H1 (cell line): ENCODE results near the gene NEO1. TPM values are rescaled to one million over a fixed set of nuclear protein-coding genes. Genes with fewer than 3 reads are reported as not detected.

Experiments
- CTCF ChIA-PET: fragments of 300-600 bp; sonication (Branson Sonifier 250); formaldehyde crosslinking; loops from one replicate; lab custom pipeline; 2021; ENCODE audit not compliant: partially characterized antibody; lab: Charles Lee
- POLR2A ChIA-PET: fragments of 300-600 bp; sonication (Branson Sonifier 250); formaldehyde crosslinking; loops from one replicate; lab custom pipeline; 2021; ENCODE audit warnings: inconsistent platforms; ENCODE audit not compliant: partially characterized antibody; lab: Charles Lee
- DNase-seq, 2 experiments: peaks; one replicate each; pipeline versions ENCODE4 v3.0.0 to v3.0.0-alpha.2; 2010 to 2022; ENCODE audit warnings: low spot score in 2 of 2, low read depth in 1 of 2, mixed read lengths in 1 of 2
- FAIRE-seq: peaks from 2 replicates; lab custom pipeline; 2011; peaks lifted over from hg19 to GRCh38; lab: Jason Lieb, UNC
- H2AFZ ChIP-seq: 2 replicates; pipeline ENCODE4 v1.8.1; 2012; ENCODE audit warnings: low read length, inconsistent platforms
- H2AK5ac ChIP-seq: 2 replicates; pipeline ENCODE4 v1.6.1; 2013; ENCODE audit warnings: low read depth, low read length
- H2BK120ac ChIP-seq: replicated peaks from 2 replicates; pipeline ENCODE3; 2013; ENCODE audit warnings: low read depth, low read length, inconsistent platforms
- H2BK12ac ChIP-seq: 2 replicates; pipeline ENCODE4 v1.6.1; 2013; ENCODE audit warnings: low read depth, low read length
- H2BK15ac ChIP-seq: 2 replicates; pipeline ENCODE4 v1.6.1; 2013; ENCODE audit warnings: low read length
- H2BK20ac ChIP-seq: 2 replicates; pipeline ENCODE4 v1.6.1; 2013; ENCODE audit warnings: low read length
- H2BK5ac ChIP-seq: 2 replicates; pipeline ENCODE4 v1.6.1; 2013; ENCODE audit warnings: low read depth, low read length
- H3K14ac ChIP-seq: 2 replicates; pipeline ENCODE4 v1.6.1; 2013; ENCODE audit warnings: inconsistent platforms; ENCODE audit not compliant: insufficient read length
- H3K18ac ChIP-seq: 2 replicates; pipeline ENCODE4 v1.6.1; 2013; ENCODE audit warnings: low read length; ENCODE audit errors: extremely low read depth
- H3K23ac ChIP-seq: 2 replicates; pipeline ENCODE4 v1.6.1; 2013; ENCODE audit warnings: inconsistent platforms; ENCODE audit not compliant: insufficient read length
- H3K23me2 ChIP-seq: 2 replicates; pipeline ENCODE4 v1.6.1; 2013; ENCODE audit warnings: low read depth, low read length
- H3K27ac ChIP-seq: 2 replicates; pipeline ENCODE4 v1.6.1; 2011; ENCODE audit warnings: low read depth, low read length, inconsistent platforms
- H3K27me3 ChIP-seq, 4 experiments: replicated peaks in 1 of 4; 1 replicate in 1 of 4; 2 replicates in 3 of 4; pipeline versions ENCODE4 v1.6.1 to v1.8.1; 2011 to 2013; ENCODE audit warnings: low read length in 3 of 4, mild to moderate bottlenecking in 3 of 4, inconsistent platforms in 2 of 4, mixed read lengths in 2 of 4, moderate library complexity in 1 of 4; ENCODE audit not compliant: control insufficient read depth in 3 of 4, insufficient read depth in 3 of 4; ENCODE audit errors: extremely low read depth in 1 of 4
- H3K36me3 ChIP-seq, 4 experiments: 2 replicates each; pipeline versions ENCODE4 v1.6.1 to v1.8.1; 2011 to 2013; ENCODE audit warnings: mild to moderate bottlenecking in 4 of 4, low read length in 3 of 4, moderate library complexity in 2 of 4, control low read depth in 1 of 4, inconsistent platforms in 1 of 4; ENCODE audit not compliant: insufficient read depth in 4 of 4, control insufficient read depth in 2 of 4
- H3K4ac ChIP-seq: replicated peaks from 2 replicates; pipeline ENCODE3; 2013; ENCODE audit warnings: low read length, low read depth, mixed read lengths, inconsistent platforms; ENCODE audit not compliant: insufficient read length
- H3K4me1 ChIP-seq, 4 experiments: replicated peaks in 1 of 4; 1 replicate in 1 of 4; 2 replicates in 3 of 4; pipeline versions ENCODE4 v1.6.1 to v1.8.1; 2011 to 2013; ENCODE audit warnings: low read length in 3 of 4, inconsistent platforms in 2 of 4, mixed read lengths in 1 of 4; ENCODE audit not compliant: insufficient read depth in 4 of 4, control insufficient read depth in 3 of 4
- H3K4me2 ChIP-seq, 2 experiments: 2 replicates each; pipeline versions ENCODE4 v1.6.1 to v1.8.1; 2011 to 2013; ENCODE audit warnings: low read depth in 2 of 2, low read length in 2 of 2, control low read depth in 1 of 2, inconsistent platforms in 1 of 2, mild to moderate bottlenecking in 1 of 2; ENCODE audit not compliant: insufficient read depth in 1 of 2
- H3K4me3 ChIP-seq, 4 experiments: fragments of 200-600, 300-600 bp in 1 of 4; sonication (generic), shearing (Covaris generic), sonication (Bioruptor Twin) in 1 of 4; 2 replicates each; pipeline versions ENCODE4 v1.5.1 to v1.8.1; 2011 to 2016; ENCODE audit warnings: low read length in 4 of 4, low read depth in 3 of 4, control low read depth in 2 of 4, inconsistent platforms in 2 of 4, mild to moderate bottlenecking in 2 of 4, mixed read lengths in 1 of 4, moderate library complexity in 1 of 4; ENCODE audit not compliant: insufficient read depth in 2 of 4; ENCODE audit errors: extremely low read depth in 1 of 4
- H3K56ac ChIP-seq: replicated peaks from 2 replicates; pipeline ENCODE3; 2013; ENCODE audit warnings: low read depth, mild to moderate bottlenecking, mixed read lengths, low read length, inconsistent platforms; ENCODE audit not compliant: insufficient read length
- H3K79me1 ChIP-seq: 2 replicates; pipeline ENCODE4 v1.6.1; 2013; ENCODE audit warnings: low read depth, low read length, control low read depth
- H3K79me2 ChIP-seq, 2 experiments: 2 replicates each; pipeline versions ENCODE4 v1.6.1 to v1.8.1; 2012 to 2013; ENCODE audit warnings: low read length in 2 of 2, mild to moderate bottlenecking in 2 of 2, inconsistent platforms in 1 of 2; ENCODE audit not compliant: insufficient read depth in 2 of 2, control insufficient read depth in 1 of 2
- H3K9ac ChIP-seq, 4 experiments: replicated peaks in 1 of 4; 1 replicate in 1 of 4; 2 replicates in 3 of 4; pipeline versions ENCODE4 v1.6.1 to v1.8.1; 2011 to 2013; ENCODE audit warnings: low read depth in 3 of 4, low read length in 3 of 4, control low read depth in 2 of 4, mild to moderate bottlenecking in 2 of 4, moderate library complexity in 2 of 4, inconsistent platforms in 1 of 4; ENCODE audit errors: extremely low read depth in 1 of 4
- H3K9me3 ChIP-seq, 2 experiments: 2 replicates each; pipeline versions ENCODE4 v1.6.1 to v1.8.1; 2012 to 2013; ENCODE audit warnings: mild to moderate bottlenecking in 2 of 2, moderate library complexity in 2 of 2, control low read depth in 1 of 2, inconsistent platforms in 1 of 2, low read depth in 1 of 2, low read length in 1 of 2, mixed read lengths in 1 of 2; ENCODE audit not compliant: insufficient read depth in 2 of 2
- H4K20me1 ChIP-seq, 2 experiments: replicated peaks in 1 of 2; 2 replicates each; pipeline versions ENCODE3 to v1.8.1; 2011 to 2013; ENCODE audit warnings: inconsistent platforms in 2 of 2, low read length in 2 of 2, mild to moderate bottlenecking in 1 of 2; ENCODE audit not compliant: insufficient read depth in 2 of 2, control insufficient read depth in 1 of 2
- H4K5ac ChIP-seq: 2 replicates; pipeline ENCODE4 v1.6.1; 2013; ENCODE audit warnings: low read length, low read depth, mixed read lengths, inconsistent platforms; ENCODE audit not compliant: insufficient read length
- H4K8ac ChIP-seq: 2 replicates; pipeline ENCODE4 v1.8.0; 2013; ENCODE audit warnings: mild to moderate bottlenecking, moderate library complexity, low read length, inconsistent platforms; ENCODE audit not compliant: insufficient read depth; ENCODE audit errors: extremely low read depth
- H4K91ac ChIP-seq: replicated peaks from 2 replicates; pipeline ENCODE3; 2013; ENCODE audit warnings: low read length, mixed read lengths, inconsistent platforms; ENCODE audit not compliant: insufficient read length
- EGR1 ChIP-seq: IDR thresholded peaks from 2 replicates; pipeline ENCODE4 v1.6.1; 2011; ENCODE audit warnings: low read depth, low read length, borderline replicate concordance
- EZH2 ChIP-seq: fragments of 200-600 bp; sonication (generic); IDR thresholded peaks from 2 replicates; pipeline ENCODE4 v1.7.1; 2012; ENCODE audit warnings: low read depth, mild to moderate bottlenecking, moderate library complexity, low read length, inconsistent platforms; ENCODE audit not compliant: severe bottlenecking
- HDAC2 ChIP-seq, 2 experiments: fragments of 300-600 bp in 1 of 2; sonication (generic) in 1 of 2; IDR thresholded peaks; 2 replicates each; pipeline ENCODE4 v1.6.1; 2011 to 2012; ENCODE audit warnings: low read depth in 2 of 2, low read length in 2 of 2, mild to moderate bottlenecking in 2 of 2, moderate library complexity in 2 of 2, borderline replicate concordance in 1 of 2, inconsistent platforms in 1 of 2
- PHF8 ChIP-seq: fragments of 200-600 bp; sonication (generic); conservative IDR thresholded peaks from 2 replicates; pipeline ENCODE4 v1.7.1; 2012; ENCODE audit warnings: low read depth, mild to moderate bottlenecking, inconsistent platforms, low read length, moderate library complexity
- POU5F1 ChIP-seq: IDR thresholded peaks from 2 replicates; pipeline ENCODE4 v1.6.1; 2011; ENCODE audit warnings: low read depth, mild to moderate bottlenecking, low read length, moderate library complexity
- RXRA ChIP-seq: IDR thresholded peaks from 2 replicates; pipeline ENCODE4 v1.6.1; 2011; ENCODE audit warnings: low read depth, mild to moderate bottlenecking, low read length, moderate library complexity; ENCODE audit not compliant: insufficient read depth
- SP1 ChIP-seq: IDR thresholded peaks from 2 replicates; pipeline ENCODE4 v1.6.1; 2011; ENCODE audit warnings: low read depth, low read length
- SP2 ChIP-seq: IDR thresholded peaks from 2 replicates; pipeline ENCODE4 v1.6.1; 2012; ENCODE audit warnings: mild to moderate bottlenecking, low read length, inconsistent platforms
- SUZ12 ChIP-seq: fragments of 200-600 bp; sonication (generic); IDR thresholded peaks from 2 replicates; pipeline ENCODE4 v1.6.1; 2012; ENCODE audit warnings: mild to moderate bottlenecking, inconsistent platforms, low read length, moderate library complexity, mixed read lengths
- WGBS, 2 experiments: shearing (Covaris generic) in 1 of 2; methylation state at CpG; one replicate each; pipeline versions ENCODE4 v1.1.6 to v1.1.7; 2013 to 2015; ENCODE audit warnings: low lambda C conversion rate in 2 of 2, mixed read lengths in 2 of 2, inconsistent platforms in 1 of 2, low coverage in 1 of 2, missing lambda C conversion rate in 1 of 2; ENCODE audit not compliant: insufficient replicate concordance in 2 of 2, insufficient coverage in 1 of 2, insufficient read length in 1 of 2; ENCODE audit errors: extremely low coverage in 1 of 2, missing lambda C conversion rate in 1 of 2; 5-methylcytosine and 5-hydroxymethylcytosine counted together
- polyA plus RNA-seq, 7 experiments: library from polyadenylated mRNA; depleted of rRNA in 3 of 7; stranded (reverse) in 5 of 7; unstranded in 2 of 7; fragments of >200 nt in 5 of 7; fragments of 200-250 nt in 2 of 7; gene quantifications; 1 replicate in 5 of 7; 2 replicates in 1 of 7; 4 replicates in 1 of 7; pipeline versions ENCODE4 v1.2.1 to v1.2.3, GENCODE V29; 2011 to 2013; ENCODE audit warnings: missing spikeins in 2 of 7, mixed read lengths in 2 of 7
- total RNA-seq: library from RNA; stranded (reverse); fragmentation: NEBNext Ultra II Directional; extraction: Animal tissue kit (Norgen Biotek cat#: 25700); gene quantifications from 2 replicates; pipeline ENCODE4 v1.2.1, GENCODE V29; 2021
- TF ChIP-seq, protein P1 (sequence below): IDR thresholded peaks from 2 replicates; pipeline ENCODE4 v1.6.1; 2011; ENCODE audit warnings: low read depth, mild to moderate bottlenecking, low read length; ENCODE audit not compliant: insufficient read depth
- TF ChIP-seq, protein P2 (sequence below), 3 experiments: IDR thresholded peaks; 1 replicate in 2 of 3; 2 replicates in 1 of 3; pipeline versions ENCODE4 v1.5.1 to v1.6.1; 2011; ENCODE audit warnings: low read length in 3 of 3, mild to moderate bottlenecking in 3 of 3, inconsistent platforms in 2 of 3, low read depth in 1 of 3, moderate library complexity in 1 of 3; ENCODE audit not compliant: insufficient read depth in 1 of 3; ENCODE audit errors: control extremely low read depth in 1 of 3

NEO1 gene
- total and polyA plus RNA-seq, 2 of the 8 experiments (the other 6 are each of a cell fraction or from before 2014, with no cell fraction given): 36.0 to 51.0 TPM

DNA sequence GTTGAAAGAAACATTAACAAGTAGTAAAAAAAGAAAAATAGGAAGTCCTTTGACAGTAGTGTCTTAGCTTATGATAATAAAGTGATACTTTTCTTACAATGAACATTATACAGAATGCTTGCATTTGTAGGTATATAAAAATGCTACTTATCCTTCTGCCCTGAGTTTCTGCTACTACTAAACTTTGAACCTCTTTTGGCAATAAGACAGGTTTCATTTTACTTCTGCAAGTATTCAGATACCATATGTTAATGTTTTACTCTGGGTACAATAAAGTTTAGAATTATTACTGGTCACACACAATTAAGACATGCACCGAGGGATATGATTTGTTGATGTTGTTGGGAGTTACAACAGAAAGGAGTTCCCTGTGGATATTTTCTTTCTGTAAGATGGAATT lies 57.9 kb downstream of the NEO1 start:
- CTCF ChIA-PET: interaction anchor here (1.6 kb wide), 1 partner anchor 133 kb away, joined by 4 read pairs; no protein-coding TSS in a partner anchor
- Histone ChIP-seq H3K56ac (peak overlapping the region; percentile 55), H3K9ac (no peak overlapping the region), H3K18ac (no peak overlapping the region), H2BK20ac (no peak overlapping the region), H2AK5ac (no peak overlapping the region), H3K4me1 (peaks cover 0 to 3% (median 3%) of the 10 kb centered on the region in 4 experiments; a peak in 3 of 7 replicates), H3K27ac (no peak overlapping the region), H4K20me1 (peaks cover 0 to 2% of the 10 kb centered on the region in 2 experiments), H3K14ac (no peak overlapping the region), H2BK5ac (no peak overlapping the region), H2BK120ac (no peak overlapping the region), H4K8ac (no peak overlapping the region), H3K9me3 (no peaks in the 10 kb centered on the region), H3K23ac (no peak overlapping the region), H3K23me2 (no peaks in the 10 kb centered on the region), H3K79me1 (no peaks in the 10 kb centered on the region), H2AFZ (no peak overlapping the region), H4K5ac (no peak overlapping the region), H2BK15ac (no peak overlapping the region), H4K91ac (no peak overlapping the region), H3K4me3 (no peak overlapping the region), H3K4me2 (no peak overlapping the region), H3K4ac (no peak overlapping the region), H2BK12ac (no peak overlapping the region), H3K79me2 (peaks cover 0 to 30% of the 10 kb centered on the region in 2 experiments; a peak in 1 of 4 replicates), H3K27me3 (no peaks in the 10 kb centered on the region), H3K36me3 (no peaks in the 10 kb centered on the region)
- FAIRE-seq: no peak
- no peak for DNase-seq
- POLR2A ChIA-PET: no interaction called here
- WGBS, 2 experiments: 92% methylated on average over 1 of the region's 1 CpG; no CpG with 5 or more reads in 1 of the 2 experiments
- TF ChIP-seq, protein P1, sequence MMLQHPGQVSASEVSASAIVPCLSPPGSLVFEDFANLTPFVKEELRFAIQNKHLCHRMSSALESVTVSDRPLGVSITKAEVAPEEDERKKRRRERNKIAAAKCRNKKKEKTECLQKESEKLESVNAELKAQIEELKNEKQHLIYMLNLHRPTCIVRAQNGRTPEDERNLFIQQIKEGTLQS: no peak
- TF ChIP-seq EGR1: no peak
- TF ChIP-seq SP1: no peak
- no peak for TF ChIP-seq RXRA
- TF ChIP-seq HDAC2 (IDR thresholded peaks at IDR 0.05; ENCODE audit: borderline replicate concordance in 1 of 2, low read depth in 2 of 2, low read length in 2 of 2): no peak
- TF ChIP-seq, protein P2, sequence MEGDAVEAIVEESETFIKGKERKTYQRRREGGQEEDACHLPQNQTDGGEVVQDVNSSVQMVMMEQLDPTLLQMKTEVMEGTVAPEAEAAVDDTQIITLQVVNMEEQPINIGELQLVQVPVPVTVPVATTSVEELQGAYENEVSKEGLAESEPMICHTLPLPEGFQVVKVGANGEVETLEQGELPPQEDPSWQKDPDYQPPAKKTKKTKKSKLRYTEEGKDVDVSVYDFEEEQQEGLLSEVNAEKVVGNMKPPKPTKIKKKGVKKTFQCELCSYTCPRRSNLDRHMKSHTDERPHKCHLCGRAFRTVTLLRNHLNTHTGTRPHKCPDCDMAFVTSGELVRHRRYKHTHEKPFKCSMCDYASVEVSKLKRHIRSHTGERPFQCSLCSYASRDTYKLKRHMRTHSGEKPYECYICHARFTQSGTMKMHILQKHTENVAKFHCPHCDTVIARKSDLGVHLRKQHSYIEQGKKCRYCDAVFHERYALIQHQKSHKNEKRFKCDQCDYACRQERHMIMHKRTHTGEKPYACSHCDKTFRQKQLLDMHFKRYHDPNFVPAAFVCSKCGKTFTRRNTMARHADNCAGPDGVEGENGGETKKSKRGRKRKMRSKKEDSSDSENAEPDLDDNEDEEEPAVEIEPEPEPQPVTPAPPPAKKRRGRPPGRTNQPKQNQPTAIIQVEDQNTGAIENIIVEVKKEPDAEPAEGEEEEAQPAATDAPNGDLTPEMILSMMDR (IDR thresholded peaks at IDR 0.05; ENCODE audit: control extremely low read depth in 1 of 3, insufficient read depth in 1 of 3, low read depth in 1 of 3, low read length in 3 of 3): no peak
- no peak for TF ChIP-seq SP2
- TF ChIP-seq PHF8: no peak
- TF ChIP-seq SUZ12: no peak
- no peak for TF ChIP-seq POU5F1
- no peak for TF ChIP-seq EZH2
